Stimulated activated CD4-positive, alpha-beta T cell treated with anti-CD3 and anti-CD28 coated beads, Interleukin-12 subunit alpha, Interleukin-12 subunit beta, amount 100 ng/mL, for 48 hours (primary cell): ENCODE data around the gene RAD51B.

Experiments used
- DNase-seq, 3 donors: peaks; one replicate each; pipeline ENCODE4 v3.0.0-alpha.2; 2020; ENCODE audit warnings: low read depth in 2 of 3, low spot score in 1 of 3

Gene RAD51B

DNA sequence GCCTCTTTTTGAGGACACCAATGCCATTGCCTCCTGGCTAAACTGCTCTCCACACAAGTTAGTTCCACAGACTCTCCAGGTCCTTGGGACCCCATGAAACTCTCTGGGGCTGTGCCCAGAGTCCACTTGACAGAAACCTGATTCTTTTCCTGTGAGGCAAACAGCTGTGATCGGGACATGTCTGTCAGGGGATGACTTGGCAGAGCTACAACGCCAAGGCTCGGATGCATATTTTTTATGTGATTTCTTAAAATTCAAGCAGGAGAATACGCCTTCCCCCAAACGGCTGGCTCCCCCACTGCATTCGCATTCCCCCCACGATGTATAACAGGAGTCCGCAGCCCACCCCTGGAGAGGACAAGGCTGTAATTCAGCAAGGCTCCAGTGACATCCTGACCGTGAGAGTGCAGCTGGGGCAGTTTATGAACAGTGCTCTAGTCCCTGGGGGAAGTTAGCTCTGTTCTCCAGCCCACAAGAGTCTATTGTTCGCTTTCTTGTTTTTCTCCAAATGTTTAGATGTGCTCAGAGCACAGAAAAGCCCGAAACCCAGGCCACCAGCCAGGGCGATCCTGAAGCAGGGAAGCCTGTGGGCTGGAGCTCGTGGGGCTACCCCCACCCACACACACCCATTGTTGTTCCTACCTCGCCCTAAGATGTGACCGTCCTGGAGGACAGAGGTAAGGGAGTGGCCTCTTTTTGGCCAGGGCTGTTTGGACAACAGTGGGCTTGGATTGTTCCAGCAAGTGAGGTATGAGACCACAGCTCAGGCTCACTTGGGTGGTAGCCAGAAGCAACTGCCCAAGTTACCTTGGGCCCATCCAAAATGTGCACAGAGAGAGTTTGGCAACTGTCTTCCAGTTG lies 813.8 kb downstream of the RAD51B start:
- no peak for DNase-seq

DNA sequence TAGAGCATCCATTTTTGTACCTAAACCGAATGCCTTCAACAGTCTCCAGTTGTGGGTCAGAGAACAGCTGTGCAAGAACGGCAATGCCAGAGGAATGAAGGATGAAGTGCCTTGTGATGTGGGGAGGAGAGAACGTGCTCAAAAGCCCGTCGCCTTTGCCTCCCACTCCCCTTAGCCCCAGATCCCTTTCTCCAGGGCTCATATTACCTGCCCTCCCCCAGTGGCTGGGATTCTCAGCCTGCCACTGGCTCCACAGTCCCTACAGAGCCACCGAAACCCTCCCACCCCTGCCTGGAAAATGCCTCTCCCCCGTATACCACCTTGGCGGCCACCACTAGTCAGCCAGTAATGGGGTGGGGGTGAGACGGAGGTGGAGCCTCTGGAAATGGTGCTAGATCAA lies 814.8 kb downstream of the RAD51B start:
- no peak for DNase-seq

DNA sequence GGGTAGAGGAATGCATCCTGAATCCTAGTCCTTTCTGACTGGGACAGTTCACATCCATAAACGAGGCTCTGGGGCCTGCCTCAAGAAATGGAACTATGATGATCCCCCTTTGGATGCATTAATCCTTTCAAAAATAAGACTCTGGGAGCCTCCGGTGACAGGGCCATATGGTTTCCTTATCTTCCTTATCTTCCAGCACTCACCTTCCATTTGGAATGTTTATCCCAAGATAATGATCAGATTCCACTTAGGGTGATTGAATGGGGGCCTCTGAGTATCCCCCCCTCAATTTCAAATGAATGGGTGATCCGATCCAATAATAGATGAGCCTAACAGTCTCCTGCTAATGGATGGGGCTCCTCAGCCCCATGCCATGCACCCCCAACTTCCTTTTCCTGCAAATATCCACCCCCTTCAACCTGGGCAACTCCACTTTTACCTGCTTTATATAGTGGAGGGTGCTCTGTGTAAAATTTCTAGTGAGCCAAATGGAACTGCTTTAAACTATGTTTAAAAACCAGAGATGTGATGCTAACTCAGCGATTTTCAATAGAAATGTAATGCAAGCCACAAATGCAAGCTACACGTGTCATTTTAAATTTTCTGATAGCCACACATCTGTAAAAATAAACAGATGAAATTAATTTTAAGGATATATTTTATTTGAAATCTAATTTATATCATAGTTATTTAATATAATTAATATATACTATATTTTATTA lies 815.5 kb downstream of the RAD51B start:
- no peak for DNase-seq

DNA sequence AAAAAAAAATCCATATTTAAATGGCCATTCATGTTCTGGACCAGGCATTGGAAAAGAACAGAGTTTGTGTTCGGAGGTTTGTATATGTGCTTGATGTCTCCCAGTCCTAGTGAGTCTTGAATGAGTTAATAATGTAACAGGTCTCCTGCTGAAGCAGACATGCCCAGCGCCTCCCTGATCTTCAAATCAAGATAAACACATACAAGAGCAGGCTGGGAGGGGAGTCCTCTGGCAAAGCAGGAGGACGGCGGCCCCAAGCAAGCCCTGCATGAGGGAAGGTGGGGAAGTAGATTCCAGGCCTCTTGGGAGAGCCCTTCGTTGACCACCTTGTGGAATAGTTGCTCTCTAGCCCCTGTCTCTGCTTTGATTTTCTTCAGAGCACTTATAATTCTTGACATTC lies 817.0 kb downstream of the RAD51B start:
- no peak for DNase-seq

DNA sequence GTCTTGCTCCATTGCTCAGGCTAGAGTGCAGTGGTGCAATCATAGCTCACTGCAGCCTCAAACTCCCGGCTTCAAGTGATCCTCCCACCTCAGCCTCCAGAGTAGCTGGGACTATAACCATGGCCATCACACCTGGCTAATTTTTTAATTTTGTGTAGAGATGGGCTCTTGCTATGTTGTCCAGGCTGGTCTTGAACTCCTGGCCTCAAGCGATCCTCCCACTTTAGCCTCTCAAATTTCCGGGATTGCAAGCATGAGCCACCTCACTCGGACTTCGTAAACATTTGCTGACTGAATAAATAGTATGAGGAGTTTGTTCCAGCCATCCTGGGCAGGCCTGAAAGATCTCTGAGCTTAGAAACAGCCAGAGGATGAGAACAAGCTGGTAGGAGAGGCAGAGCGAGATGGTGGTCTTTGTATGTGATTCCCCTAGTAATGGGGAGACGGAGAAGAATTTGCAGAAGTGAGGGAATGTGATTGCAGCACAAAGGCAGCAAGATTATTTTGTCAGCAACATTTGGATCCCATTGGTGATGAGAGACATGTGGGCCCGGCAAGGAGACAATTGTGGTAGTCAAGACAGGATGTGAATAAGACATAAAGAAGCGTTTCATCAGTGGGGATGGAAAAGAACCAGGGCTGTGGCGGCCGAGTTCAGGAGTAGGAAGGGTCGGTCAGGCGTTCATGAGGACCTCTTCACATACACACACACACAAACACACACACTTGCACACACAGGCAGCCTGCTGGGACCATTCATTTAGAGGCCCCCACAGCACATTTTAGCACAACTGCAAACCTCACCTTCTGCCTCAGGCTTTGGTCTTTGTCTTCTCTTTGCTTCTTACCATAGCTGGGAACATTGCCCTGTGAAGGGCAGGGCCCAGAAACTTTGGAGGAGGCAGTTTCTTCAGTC lies 817.8 kb downstream of the RAD51B start:
- no peak for DNase-seq

DNA sequence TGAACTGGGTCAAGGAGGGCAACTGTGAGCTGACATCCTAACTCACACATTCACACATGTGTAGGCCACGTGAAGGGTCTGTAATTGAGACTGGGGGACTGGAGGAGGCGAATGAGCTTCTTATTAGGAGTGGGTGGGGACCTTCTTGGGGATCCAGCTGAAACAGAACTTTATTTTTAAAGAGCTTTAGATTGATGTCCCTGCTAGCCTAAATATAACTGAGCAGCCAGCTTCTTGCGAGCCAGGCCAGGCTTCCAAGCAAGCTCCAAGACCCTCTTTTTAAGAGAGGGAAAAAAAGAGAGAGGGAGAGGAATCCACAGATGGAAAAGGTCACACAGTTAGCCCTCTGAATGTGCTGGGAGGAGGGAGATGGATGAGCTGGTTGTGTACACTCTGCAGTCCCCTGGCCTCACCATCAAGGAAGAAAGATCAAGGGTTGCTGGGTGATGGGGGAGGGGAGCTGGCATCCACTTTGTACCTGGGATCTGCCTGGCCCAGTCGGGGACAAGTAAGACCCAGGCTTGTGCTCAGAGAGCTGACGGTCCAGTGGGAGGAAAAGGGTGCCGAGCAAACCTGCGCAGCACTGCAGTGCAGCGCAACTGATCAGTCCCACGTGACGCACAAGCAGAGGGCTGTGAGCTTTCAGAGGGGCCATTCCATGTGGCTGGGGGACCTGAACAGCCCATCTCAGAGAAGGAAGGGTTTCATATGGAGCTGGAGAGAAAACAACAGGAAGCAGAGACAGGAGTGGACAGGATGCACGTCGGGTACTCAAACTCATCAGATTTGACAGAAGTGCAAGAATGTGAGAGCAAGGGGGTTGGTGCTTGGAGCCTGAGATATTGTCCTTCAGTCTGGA lies 818.8 kb downstream of the RAD51B start:
- DNase-seq = no peak

DNA sequence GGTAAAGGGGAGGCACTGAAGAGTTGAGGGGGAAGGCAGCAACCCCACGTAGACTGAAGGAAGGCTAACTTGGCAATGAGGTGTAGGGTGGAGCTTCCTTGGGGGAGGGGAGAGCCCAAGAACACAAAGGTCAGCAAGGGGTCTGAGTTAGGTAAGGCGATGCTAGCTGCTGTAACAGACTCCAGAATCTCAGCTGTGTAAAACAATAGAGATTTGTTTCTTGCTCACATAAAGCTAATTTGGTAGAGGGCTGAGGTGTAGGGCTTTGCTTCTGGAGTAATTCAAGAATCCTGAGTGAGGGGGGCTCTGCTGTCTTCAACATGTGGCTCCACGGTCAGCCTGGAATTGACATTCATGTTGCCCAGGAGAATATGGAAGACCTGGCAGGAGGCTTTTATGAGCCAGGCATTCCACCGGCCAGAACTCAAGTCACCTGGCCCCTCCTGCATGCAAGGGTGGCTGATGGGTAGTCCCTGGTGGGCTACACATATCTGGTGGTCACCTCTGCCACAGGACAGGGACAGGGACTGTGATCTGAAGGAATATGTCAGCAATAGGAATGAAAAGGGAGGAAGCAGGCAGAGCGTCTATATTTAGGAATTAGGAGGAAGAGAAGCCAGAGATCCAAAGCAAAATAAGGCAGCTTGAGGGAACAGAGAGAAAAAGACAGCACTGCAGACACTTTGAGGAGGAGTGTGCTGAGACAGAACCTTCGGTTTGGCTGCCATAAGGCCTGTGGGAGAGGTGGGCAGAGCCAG lies 819.6 kb downstream of the RAD51B start:
- DNase-seq = no peak

DNA sequence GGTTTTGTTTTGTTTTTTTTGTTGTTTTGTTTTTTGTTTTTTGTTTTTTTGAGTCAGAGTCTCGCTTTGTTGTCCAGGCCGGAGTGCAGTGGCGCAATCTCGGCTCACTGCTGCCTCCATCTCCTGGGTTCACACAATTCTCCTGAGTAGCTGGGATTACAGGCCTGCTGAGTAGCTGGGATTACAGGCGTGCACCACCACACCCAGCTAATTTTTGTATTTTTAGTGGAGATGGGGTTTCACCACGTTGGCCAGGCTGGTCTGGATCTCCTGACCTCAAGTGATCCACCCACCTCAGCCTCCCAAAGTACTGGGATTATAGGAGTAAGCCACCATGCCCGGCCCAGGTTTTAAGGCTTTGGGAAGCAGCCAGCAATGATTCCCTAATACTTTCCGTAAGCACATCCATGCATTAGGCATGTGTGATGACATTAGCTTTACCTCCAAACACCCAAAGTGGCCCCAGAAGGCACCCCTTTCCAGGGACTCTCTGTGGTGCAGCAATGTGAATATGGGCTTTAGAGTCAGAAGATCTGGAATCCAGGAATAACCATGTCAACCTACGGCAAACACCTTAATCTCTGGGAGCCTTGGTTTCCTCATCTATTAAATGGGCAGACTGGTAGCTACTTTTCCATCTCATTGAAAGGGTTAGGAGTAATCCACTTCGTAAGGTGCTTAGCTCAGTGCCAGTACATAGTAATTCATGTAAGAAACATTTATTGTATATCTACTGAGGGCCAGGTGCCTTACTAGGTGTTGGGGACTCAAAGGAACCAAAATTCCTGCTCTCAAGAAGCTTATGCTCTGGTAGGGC lies 820.4 kb downstream of the RAD51B start:
- no peak for DNase-seq

DNA sequence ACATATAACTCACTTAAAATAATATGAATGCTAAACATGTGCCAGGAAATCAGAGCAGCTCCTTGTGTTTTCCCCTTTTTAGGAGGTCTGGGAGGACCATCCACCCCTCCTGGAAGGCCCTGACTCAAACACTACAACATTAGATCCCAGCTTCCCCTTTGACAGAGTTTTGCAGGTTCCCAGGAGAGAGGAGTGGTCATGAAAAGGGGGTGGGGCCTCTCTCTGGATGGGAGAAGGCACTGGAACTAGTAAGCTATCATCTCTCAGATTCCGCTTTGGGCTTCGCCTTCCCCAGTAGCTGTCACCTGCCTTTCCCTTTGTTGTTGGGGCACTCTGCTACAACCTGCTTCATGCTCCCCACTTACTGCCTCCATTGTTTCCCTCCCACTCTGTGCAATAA lies 824.1 kb downstream of the RAD51B start:
- no peak for DNase-seq

DNA sequence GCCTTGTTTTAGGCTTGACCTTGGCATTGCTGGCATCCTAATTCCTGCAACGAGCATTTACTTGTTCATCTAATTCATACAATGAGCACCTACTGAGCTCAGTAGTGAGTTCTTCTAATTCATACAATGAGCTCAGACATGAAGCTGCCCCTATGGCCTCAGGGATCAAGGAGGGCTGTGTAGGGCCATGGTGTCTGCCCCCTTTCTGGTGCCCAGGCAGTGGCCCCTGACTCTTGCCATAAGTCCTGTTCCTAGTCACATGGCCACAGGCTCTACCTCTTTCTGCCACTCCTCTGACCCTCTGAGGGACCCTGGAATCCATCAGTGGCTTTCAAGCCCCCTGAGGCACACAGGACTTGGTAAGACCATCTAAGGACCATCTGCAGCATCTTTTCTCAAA lies 824.5 kb downstream of the RAD51B start:
- no peak for DNase-seq

DNA sequence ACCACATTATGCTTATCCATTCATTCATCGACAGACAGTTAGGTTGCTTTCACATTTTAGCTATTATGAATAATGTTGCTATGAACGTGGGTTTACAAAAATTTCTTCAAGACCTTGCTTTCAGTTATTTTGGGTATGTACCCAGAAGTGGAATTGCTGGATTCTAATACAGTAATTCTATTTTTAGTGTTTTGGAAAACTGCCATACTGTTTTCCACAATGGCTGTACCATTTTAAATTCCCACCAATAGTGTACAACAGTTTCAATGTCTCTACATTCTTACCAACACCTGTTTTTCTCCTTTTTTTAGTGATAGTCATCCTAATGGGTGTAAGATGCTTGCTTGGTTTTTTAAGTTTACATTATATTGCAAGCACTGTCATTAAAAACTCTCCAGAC lies 825.8 kb downstream of the RAD51B start:
- no peak for DNase-seq

DNA sequence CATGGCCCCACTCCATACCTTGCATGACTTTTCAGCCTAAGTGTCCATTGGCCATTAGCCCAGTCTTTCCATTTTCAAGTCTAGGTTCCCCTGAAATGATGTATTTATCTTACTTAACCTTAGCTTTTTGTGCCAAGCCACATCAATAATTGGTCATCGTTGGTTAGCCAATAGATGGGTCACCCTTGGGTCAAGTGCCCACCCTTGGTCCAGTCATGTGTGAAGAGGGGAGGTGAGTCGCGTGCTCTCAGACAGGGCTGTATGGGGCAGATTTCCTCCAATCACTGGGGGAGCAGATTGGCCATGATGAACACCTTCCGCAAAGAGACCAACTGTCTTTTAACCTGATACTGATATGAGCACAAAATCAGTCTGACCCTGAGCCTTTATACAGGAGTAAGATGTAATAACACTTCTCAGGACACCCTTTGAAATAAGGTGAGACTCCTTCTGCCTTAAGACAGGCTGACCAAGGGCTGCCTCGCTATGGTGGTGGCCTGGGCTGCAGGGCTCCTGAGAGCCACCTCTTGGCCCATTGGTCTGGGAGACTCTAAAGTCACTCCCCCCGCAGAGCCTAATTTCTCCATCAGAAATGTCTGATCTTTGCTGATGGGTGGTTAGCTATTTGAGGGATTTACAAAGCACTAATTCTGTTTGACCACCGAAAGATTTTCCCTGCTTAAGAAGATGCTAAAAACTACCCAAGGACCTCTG lies 830.1 kb downstream of the RAD51B start:
- DNase-seq = no peak

DNA sequence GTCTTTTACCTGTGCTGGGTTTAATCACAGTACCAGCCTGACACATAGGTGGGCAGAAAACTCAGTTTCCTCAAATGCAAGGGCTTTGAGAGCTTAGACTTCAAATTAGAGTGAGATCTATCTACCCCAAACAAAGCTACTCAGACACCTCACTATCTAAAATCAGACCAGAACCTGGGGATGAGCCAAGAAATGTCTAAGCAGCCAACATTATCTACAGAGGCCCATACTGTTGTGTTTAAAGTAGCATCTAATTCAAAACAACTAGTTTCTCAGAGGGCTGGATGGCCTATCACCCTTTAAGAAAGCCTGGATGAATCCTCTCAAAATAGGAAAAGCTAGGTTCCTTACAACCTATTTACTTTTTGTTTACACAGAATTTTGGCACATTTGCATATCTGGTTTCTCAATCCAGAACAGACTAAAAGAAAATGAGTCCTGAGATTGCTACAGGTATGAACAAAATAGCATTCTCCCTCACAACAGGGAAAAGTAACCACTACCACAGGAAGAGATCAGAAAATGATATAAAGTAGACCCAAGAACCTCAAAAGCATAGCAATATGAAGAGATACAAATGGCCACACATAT lies 830.9 kb downstream of the RAD51B start:
- DNase-seq = no peak

DNA sequence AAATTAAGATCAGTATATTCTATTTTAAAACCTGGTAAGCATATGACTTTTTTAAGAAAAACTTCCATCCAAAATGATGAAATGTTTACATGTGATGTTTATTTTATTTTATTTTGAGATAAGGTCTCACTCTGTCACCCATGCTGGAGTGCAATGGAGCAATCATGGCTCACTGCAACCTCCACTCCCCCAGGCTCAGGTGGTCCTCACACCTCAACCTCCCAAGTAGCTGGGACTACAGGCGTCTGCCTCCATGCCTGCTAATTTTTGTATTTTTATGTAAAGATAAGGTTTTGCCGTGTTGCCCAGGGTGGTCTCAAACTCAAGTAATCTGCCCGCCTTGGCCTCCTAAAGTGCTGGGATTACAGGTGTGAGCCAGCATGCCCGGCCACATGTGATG lies 831.5 kb downstream of the RAD51B start:
- DNase-seq = no peak

DNA sequence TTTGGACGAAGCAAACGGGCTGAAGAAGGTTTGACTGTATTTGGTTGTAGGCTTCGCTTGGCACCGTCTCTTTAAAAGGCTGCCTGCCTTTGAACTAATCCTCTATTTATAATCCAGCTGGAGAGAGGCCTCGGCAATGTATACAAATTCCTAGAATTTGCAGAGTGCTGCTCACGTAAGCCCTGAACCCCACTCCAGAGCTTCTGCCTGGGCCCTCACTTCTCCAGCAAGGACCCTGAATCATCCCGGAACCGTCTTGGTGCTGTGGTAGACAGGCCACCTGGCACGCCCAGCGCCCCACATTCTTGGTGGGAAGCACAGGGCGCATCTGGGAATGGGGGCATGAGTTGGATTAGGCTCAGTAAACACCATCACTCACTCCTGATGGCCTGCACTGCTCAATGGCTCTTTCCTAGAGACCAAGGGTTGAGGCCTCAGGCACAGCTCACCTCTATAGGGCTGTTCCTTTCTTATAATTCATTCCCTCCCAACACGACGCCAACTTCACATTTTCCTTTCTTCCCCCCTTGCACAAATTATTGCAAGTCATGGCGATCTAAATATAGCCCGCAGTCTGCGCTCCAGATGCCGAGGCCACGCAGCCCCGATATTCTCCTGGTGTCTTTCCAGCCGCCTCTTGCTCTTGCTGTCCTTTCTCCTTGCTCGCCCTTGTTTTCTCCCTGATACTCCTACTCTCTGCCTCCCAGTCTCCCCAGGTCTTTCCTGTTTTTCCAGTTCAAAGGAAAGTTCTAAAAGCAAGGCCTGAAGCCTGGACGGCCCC lies 832.3 kb downstream of the RAD51B start:
- no peak for DNase-seq

DNA sequence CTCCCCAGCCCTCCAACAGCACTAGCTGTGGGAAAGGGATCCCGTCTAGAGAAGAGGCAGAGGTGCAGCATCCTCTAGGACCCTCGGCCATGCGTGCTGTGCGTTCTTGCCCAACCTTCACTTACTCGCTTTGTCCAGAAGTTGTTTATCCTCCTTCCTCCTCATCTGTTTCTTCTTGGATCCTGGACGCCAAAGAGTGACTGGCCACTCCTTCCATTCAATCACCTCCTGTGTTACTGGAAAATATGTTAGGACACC lies 832.8 kb downstream of the RAD51B start:
- no peak for DNase-seq

DNA sequence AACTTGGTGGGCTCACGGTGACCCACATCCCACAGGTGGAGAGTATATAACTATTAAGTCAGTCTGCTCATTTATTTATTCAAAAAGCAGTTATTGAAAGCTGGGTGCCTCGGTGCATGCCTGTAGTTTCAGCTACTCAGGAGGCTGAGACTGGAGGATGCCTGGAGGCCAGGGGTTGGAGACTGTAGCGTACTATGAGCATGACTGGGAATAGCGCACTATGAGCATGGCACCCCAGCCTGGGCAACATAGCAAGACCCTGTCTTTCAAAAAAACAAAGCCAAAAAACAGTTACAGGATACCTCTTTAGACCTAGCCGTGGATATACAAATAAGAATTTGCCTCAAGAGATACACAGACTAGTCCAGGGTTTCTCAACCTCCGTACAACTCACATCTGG lies 833.5 kb downstream of the RAD51B start:
- no peak for DNase-seq

DNA sequence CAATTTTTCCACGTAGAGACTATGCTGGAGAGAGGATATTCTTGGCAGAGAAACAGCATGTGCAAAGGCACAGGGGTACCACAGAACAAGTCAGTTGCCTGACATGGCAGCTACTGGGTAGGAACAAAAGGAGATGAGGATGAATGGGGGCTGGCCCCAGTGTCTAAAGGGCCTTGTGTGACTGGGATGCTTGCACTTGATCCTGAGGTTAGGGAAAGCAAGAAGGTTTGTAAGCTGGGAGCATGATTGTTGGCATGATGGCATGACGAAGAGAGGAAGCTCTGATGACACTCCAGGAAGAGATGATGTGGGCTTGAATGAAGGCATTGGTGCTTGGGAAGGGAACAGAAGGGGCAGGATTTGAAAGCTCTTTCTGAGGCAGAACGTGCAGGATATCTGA lies 834.2 kb downstream of the RAD51B start:
- no peak for DNase-seq
